Anterior cingulate cortex (tissue), 58 donors: ENCODE measurements around the gene CIC.
"Not testable (repeated sequence)": the region's sequence is repeated elsewhere in the genome, so short reads cannot be mapped to it uniquely, and the experiment has no call there.

ENCODE experiments used
- DNase-seq, 58 donors: peaks; one replicate each; lab custom pipeline; 2025; lab: John Stamatoyannopoulos, UW

The CIC gene

GRCh38 chr19:42254089-42254849, 14.8 kb upstream of the CIC start:
- DNase-seq: peak in 55 of 58 donors; percentile 23 to 88 (median 72)

- peak; percentile 31 to 96 (median 91) for DNase-seq
These were observed 13.9 kb upstream of the CIC start, which contains the start of gene ERF for GRCh38 chr19:42254850-42255765. TSS of gene ERF (minus strand) at chr19:42255128. CDS start at chr19:42254999, 129 bp downstream.

DNA sequence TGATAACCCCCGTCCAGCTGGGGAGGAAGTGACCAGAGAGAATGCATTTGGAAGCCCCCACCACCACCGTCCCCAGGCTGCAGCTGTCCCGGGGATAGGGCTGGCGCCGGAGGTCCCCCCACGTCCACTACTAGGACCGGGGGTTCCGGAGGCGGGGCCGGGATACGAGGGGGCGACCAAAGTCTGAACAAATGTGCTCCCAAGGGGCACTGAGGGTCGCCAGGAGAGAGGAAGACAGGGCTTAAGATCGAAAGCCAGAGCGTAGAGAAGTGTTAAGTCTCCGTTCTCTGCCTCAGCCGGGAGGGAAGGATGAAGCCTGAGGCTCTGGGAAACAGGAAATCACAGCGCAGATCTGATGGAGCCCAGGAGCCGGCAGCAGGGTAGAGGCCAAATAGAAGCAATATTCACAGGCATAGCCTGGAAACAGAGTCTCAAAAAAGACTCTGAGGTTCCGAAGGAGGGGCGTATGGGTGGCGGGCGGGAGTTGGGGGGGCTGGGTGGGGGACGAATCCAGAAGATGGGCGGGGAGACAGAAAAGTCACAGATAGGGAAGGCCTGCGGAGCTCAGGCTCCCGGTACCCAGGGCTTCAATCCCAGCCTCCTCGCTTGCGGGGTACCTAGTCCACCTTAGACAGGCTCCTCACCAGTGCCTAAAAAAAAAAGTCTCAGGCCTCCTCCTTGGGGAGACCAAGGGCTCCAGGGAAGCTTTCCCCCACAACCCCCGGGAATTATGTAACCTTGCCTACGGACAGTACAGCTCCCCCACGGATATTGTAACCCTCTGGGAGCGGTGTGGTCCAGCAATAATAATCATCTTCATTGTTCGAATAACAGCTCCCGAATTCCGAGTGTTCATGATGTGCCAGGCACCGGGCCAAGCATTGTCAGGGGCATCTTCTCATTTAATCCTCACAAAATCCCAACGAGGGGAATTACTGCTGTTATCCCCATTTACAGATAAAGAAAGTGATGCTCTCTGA, 13.0 kb upstream of the CIC start:
- DNase-seq: peak in 40 of 58 donors; percentile 18 to 80 (median 55)

GRCh38 chr19:42257842-42258241, 11.2 kb upstream of the CIC start:
- not testable (repeated sequence) for DNase-seq

DNA sequence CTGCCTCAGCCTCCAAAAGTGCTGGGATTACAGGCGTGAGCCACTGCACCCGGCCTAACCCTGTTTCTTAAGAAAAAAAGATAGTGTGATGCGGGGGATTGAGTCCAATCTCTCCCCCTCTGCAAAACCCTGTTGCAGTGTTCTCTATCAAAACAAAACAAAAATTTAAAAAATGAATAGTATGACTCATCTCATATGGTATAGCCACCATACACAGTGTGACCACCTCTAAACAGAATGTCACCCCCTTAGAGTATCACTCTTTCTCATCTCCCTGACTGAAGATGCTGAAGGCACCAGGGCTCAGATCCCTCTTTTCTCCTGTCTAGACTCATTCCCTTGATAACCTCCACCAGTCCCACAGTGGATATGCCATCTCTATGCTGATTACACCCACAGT, 7.3 kb upstream of the CIC start:
- DNase-seq: no peak

- not testable (repeated sequence) for DNase-seq
These were observed 2.9 kb upstream of the CIC start for GRCh38 chr19:42266105-42266504.

GRCh38 chr19:42266928-42267603, 2.0 kb upstream of the CIC start:
- DNase-seq: not testable (repeated sequence)

DNA sequence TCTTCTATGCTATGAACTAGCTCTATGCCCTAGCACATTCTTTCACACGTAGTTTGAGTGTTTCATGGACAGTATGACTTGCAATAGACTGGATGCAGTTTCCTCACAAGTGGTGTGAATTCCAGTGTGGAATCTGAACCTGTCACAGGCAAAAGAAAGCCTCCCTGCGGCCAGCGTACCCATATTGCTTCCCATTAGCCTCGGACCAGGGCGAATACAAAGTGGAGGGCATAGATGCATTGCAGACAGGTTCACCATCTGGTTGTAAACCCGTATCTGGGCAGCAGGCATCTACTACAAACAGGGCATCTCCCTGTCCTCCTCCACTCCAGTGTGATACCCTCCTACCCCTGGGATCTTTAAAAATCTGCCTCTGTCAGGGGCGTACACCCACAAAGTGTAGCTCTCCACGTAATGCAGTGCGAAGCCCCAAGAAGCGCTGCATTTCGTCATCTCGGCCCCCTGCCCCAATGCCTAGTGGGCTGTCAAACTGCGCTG, 1.4 kb upstream of the CIC start:
- no peak for DNase-seq

DNA sequence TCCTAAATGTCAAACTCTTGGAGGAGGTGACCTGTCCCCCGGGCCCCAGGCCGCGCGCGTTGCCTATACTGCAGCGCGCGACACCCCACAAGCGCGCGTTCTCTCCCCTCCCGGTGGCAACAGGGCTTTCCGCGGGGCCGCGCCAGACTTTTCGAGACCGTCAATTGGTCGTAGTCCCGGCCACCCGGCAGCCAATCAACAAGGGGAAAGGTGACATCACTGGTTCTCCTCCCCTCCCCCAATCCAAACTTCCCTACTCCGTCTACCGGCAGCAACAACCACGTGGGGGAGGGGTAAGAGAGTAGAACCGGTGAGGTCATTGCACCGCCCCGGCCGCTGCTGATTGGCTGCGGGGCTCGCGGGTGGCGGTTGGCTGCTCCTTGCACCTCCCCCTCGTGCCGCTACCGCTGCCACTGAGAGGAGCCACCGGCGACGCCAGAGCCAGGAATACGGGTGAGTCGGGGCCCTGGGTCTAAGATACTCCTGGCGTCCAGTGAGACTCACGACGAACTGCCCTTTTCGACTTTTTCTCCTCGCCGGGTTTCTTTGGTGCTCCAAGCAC, 829 bp upstream of the CIC start:
- peak; percentile 97 to 100 (median 100) for DNase-seq

- peak in 1 of 58 donors; percentile 18 for DNase-seq
These were observed 660 bp downstream of the CIC start for GRCh38 chr19:42269478-42270345.

DNA sequence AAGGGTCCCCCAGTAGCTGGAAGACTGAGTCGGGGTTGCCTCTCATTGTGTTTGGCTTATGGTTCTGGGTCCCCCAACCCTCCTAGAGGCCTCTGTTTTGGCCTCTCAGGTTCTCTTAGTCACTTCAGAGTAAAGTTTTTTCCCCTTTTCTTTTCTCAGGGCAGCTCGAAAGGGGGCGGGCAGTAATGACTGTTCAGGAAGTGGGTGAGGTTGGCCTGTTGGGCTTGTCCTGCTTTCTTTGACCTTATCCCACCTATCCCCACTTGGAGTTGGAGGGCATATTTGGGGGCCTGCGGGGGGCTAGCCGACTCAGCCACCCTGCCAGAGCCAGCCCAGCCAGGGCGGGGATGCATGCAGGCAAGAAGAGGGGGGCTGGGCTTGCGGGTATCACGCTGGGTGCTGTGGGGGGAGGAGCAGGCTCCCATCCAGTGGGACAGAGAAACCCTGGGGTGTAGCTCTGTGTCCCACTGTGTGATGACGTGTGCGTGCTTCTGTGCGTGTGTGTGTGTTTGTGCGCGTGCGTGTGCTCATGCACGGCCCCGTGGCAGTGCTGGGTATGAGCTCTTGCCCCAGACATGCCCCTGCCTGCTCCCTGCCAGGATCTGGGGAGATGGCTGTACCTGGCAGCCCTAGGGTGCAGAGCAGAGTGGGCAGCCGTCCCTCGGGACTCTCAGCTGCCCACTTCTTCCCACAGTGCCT, 1.4 kb downstream of the CIC start:
- DNase-seq: peak in 36 of 58 donors; percentile 26 to 83 (median 44)

DNA sequence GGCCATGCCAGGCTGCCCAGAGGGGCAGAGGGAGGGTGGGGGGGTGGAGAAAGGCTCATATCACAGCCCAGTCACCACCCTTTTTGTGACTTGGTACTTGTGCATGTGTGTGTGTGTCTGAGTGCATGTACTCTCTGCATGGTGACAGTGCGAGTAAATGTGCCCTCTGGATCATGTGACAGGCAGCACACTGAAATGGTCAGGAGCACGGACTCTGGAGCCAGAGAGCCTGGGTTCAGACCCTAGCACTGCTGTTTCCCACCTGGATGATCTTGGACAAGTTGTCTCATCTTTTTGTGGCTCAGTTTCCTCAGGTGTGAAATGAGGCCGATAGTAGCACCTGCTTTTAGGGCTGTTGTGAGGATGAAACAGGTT, 2.0 kb downstream of the CIC start:
- peak in 2 of 58 donors; percentile 61 to 67 for DNase-seq

- DNase-seq: no peak
These were observed 2.9 kb downstream of the CIC start for GRCh38 chr19:42271861-42272534.

DNA sequence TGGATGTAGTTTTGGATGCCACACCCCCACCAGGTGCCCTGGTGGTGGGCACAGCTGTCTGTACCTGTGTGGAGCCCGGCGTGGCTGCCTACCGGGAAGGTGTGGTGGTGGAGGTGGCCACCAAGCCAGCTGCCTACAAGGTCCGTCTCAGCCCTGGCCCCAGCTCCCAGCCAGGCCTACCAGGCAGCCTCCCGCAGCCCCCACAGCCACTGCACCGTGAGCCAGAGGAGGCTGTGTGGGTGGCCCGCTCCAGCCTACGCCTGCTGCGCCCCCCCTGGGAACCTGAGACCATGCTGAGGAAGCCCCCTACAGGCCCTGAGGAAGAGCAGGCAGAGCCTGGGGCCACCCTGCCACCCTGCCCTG, 3.5 kb downstream of the CIC start:
- DNase-seq: no peak

DNA sequence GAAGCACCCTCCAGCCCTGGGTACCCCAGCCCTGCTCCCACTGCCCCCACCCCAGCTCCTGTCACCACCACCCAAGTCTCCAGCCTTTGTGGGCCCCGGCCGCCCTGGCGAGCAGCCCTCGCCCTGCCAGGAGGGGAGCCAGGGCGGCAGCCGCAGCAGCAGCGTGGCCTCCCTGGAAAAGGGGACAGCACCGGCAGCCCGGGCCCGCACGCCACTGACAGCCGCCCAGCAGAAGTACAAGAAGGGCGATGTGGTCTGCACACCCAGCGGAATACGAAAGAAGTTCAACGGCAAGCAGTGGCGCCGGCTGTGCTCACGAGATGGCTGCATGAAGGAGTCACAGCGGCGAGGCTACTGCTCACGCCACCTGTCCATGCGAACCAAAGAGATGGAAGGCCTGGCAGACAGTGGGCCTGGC, 3.9 kb downstream of the CIC start:
- DNase-seq: no peak

DNA sequence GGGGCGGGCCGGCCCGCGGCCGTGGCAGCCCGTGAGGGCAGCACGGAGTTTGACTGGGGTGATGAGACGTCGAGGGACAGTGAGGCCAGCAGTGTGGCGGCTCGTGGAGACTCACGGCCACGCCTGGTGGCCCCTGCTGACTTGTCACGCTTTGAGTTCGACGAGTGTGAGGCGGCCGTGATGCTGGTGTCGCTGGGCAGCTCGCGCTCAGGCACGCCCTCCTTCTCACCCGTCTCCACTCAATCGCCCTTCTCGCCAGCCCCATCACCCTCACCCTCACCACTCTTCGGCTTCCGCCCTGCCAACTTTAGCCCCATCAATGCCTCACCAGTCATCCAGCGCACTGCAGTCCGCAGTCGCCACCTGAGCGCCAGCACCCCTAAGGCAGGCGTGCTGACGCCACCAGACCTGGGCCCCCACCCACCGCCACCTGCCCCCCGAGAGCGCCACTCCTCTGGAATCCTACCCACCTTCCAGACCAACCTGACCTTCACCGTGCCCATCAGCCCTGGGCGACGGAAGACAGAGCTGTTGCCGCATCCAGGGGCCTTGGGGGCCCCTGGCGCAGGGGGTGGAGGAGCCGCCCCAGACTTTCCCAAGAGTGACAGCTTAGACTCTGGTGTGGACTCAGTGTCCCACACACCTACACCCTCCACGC, 4.5 kb downstream of the CIC start:
- DNase-seq: no peak
